Measurements from ENCODE around the gene DCXR. TPM values are rescaled to one million over a fixed set of nuclear protein-coding genes. Genes with fewer than 3 reads are reported as not detected.

DCXR gene
- total RNA-seq, 1 experiment from 2014 or later, result 87.8 TPM

GRCh38 chr17:81993729-81994592, 43.5 kb downstream of the DCXR start:
- Mint-ChIP-seq H3K36me3 (ENCODE audit: insufficient read depth, unreplicated experiment) (peaks cover 15% of the 10 kb centered on the region), H3K4me3 (ENCODE audit: low read depth, unreplicated experiment) (no peak overlapping the region), H3K27ac (ENCODE audit: unreplicated experiment) (no peak overlapping the region), H3K4me1 (ENCODE audit: low read depth, unreplicated experiment) (peaks cover 15% of the 10 kb centered on the region), H3K9me3 (ENCODE audit: low read depth, unreplicated experiment) (no peaks in the 10 kb centered on the region), H3K27me3 (ENCODE audit: unreplicated experiment) (no peaks in the 10 kb centered on the region)
- CTCF ChIA-PET, result no interaction called here
- no peak for TF ChIP-seq CTCF (IDR thresholded peaks at IDR 0.05; ENCODE audit: unreplicated experiment)
- no TSS peak for BruUV-seq (replicated peaks)
- no peak for DNase-seq
- intact Hi-C loops (cut with micrococcal nuclease; ENCODE audit: unreplicated experiment), result no loop called here

GRCh38 chr17:81992306-81993102, 45.0 kb downstream of the DCXR start:
- CTCF ChIA-PET, result interaction anchor here (0.5 to 1.3 kb wide), 2 partner anchors 27 to 33 kb away, joined by 4 to 5 read pairs; no protein-coding TSS in a partner anchor
- intact Hi-C loops (cut with micrococcal nuclease; ENCODE audit: unreplicated experiment), result no loop called here
- Mint-ChIP-seq H3K4me1 (ENCODE audit: low read depth, unreplicated experiment) (peaks cover 15% of the 10 kb centered on the region), H3K36me3 (ENCODE audit: insufficient read depth, unreplicated experiment) (peaks cover 20% of the 10 kb centered on the region), H3K9me3 (ENCODE audit: low read depth, unreplicated experiment) (no peaks in the 10 kb centered on the region), H3K4me3 (ENCODE audit: low read depth, unreplicated experiment) (peak overlapping the region; percentile 30), H3K27me3 (ENCODE audit: unreplicated experiment) (no peaks in the 10 kb centered on the region), H3K27ac (ENCODE audit: unreplicated experiment) (no peak overlapping the region)
- TF ChIP-seq CTCF (IDR thresholded peaks at IDR 0.05; ENCODE audit: unreplicated experiment), result no peak
- BruUV-seq (replicated peaks), result no TSS peak
- no peak for DNase-seq

- CTCF ChIA-PET, result interaction anchor here (0.5 to 1.3 kb wide), 3 partner anchors 28 to 32 kb away, joined by 3 to 5 read pairs (median 4); partner anchors contain the start of gene CENPX
Measured at GRCh38 chr17:81991684-81992305, 45.7 kb downstream of the DCXR start.

More at GRCh38 chr17:81991684-81992305, 45.7 kb downstream of the DCXR start:
- intact Hi-C loops (cut with micrococcal nuclease; ENCODE audit: unreplicated experiment), result no loop called here
- H3K9me3 Mint-ChIP-seq (ENCODE audit: low read depth, unreplicated experiment), result no peaks in the 10 kb centered on the region
- H3K27me3 Mint-ChIP-seq (ENCODE audit: unreplicated experiment), result no peaks in the 10 kb centered on the region
- peaks cover 15% of the 10 kb centered on the region for H3K4me1 Mint-ChIP-seq (ENCODE audit: low read depth, unreplicated experiment)
- BruUV-seq (replicated peaks), result no TSS peak
- H3K36me3 Mint-ChIP-seq (ENCODE audit: insufficient read depth, unreplicated experiment), result peaks cover 21% of the 10 kb centered on the region
- peak; percentile 75 for DNase-seq
- H3K27ac Mint-ChIP-seq (ENCODE audit: unreplicated experiment), result peak overlapping the region; percentile 44
- peak overlapping the region; percentile 30 for H3K4me3 Mint-ChIP-seq (ENCODE audit: low read depth, unreplicated experiment)
- TF ChIP-seq CTCF (IDR thresholded peaks at IDR 0.05; ENCODE audit: unreplicated experiment), result no peak
